IMR-90 (cell line): ENCODE data around the gene SCN4A. TPM values are rescaled to one million over a fixed set of nuclear protein-coding genes. Genes with fewer than 3 reads are reported as not detected.

Experiments
- ATAC-seq: fragments of 200-7000 bp; cut with Tn5 transposase; 2 replicates; pipeline ENCODE4 v1.9.1; 2020; ENCODE audit warnings: low read depth, mild to moderate bottlenecking, moderate library complexity
- BruUV-seq: library from RNA; stranded (reverse); fragments of 400-500 nt; replicated peaks from 2 replicates; lab custom pipeline; 2021; lab: Mats Ljungman, UMichigan
- CTCF ChIA-PET: fragments of 300-600 bp; formaldehyde crosslinking; extraction: SDS; loops from one replicate; lab custom pipeline; 2021; ENCODE audit warnings: antibody characterized with exemption; lab: Yijun Ruan, JAX
- POLR2A ChIA-PET: fragments of 300-600 bp; sonication (Branson Sonifier 250); formaldehyde crosslinking; loops from one replicate; lab custom pipeline; 2022; ENCODE audit warnings: antibody characterized with exemption; ENCODE audit not compliant: unreplicated experiment; lab: Charles Lee
- DNase-seq: peaks from one replicate; pipeline ENCODE4 v3.0.0; 2013
- H2AFZ ChIP-seq: replicated peaks from 2 replicates; pipeline ENCODE3; 2013; ENCODE audit warnings: low read length, mild to moderate bottlenecking; ENCODE audit not compliant: poor library complexity
- H2AK5ac ChIP-seq: 2 replicates; pipeline ENCODE4 v1.6.1; 2013; ENCODE audit warnings: low read depth, low read length, inconsistent platforms
- H2AK9ac ChIP-seq: replicated peaks from 2 replicates; pipeline ENCODE3; 2013; ENCODE audit warnings: mild to moderate bottlenecking, low read depth, low read length, moderate library complexity; ENCODE audit not compliant: poor library complexity
- H2BK120ac ChIP-seq: 2 replicates; pipeline ENCODE4 v1.6.1; 2013; ENCODE audit warnings: low read depth, low read length, inconsistent platforms
- H2BK15ac ChIP-seq: 3 replicates; pipeline ENCODE4 v1.6.1; 2013; ENCODE audit warnings: low read depth, low read length, inconsistent platforms
- H2BK20ac ChIP-seq: 2 replicates; pipeline ENCODE4 v1.6.1; 2013; ENCODE audit warnings: low read depth, mild to moderate bottlenecking, inconsistent platforms, low read length, moderate library complexity
- H2BK5ac ChIP-seq: 2 replicates; pipeline ENCODE4 v1.6.1; 2013; ENCODE audit warnings: mild to moderate bottlenecking, low read depth, low read length, inconsistent platforms; ENCODE audit not compliant: poor library complexity, severe bottlenecking
- H3K14ac ChIP-seq: replicated peaks from 2 replicates; pipeline ENCODE4 v1.6.1; 2013; ENCODE audit warnings: low read depth, low read length, inconsistent platforms
- H3K18ac ChIP-seq: 2 replicates; pipeline ENCODE4 v1.6.1; 2013; ENCODE audit warnings: low read depth, low read length, control low read depth
- H3K23ac ChIP-seq: 2 replicates; pipeline ENCODE4 v1.6.1; 2013; ENCODE audit warnings: low read depth, low read length, inconsistent platforms
- H3K27ac ChIP-seq: 2 replicates; pipeline ENCODE4 v1.5.1; 2013; ENCODE audit warnings: mild to moderate bottlenecking, control low read depth, low read length; ENCODE audit not compliant: insufficient read depth
- H3K27me3 ChIP-seq: 2 replicates; pipeline ENCODE4 v1.6.1; 2013; ENCODE audit warnings: low read length; ENCODE audit not compliant: control insufficient read depth, insufficient read depth
- H3K36me3 ChIP-seq: 2 replicates; pipeline ENCODE4 v1.6.1; 2013; ENCODE audit warnings: low read length, mixed read lengths; ENCODE audit not compliant: control insufficient read depth, insufficient read depth
- H3K4ac ChIP-seq: 2 replicates; pipeline ENCODE4 v1.6.1; 2013; ENCODE audit warnings: low read depth, low read length, inconsistent platforms
- H3K4me1 ChIP-seq: 2 replicates; pipeline ENCODE4 v1.6.1; 2013; ENCODE audit warnings: low read length, mixed read lengths; ENCODE audit not compliant: control insufficient read depth, insufficient read depth
- H3K4me2 ChIP-seq: 2 replicates; pipeline ENCODE4 v1.6.1; 2013; ENCODE audit warnings: low read depth, mild to moderate bottlenecking, control low read depth, low read length, moderate library complexity
- H3K4me3 ChIP-seq: 2 replicates; pipeline ENCODE4 v1.5.1; 2013; ENCODE audit warnings: low read depth, mild to moderate bottlenecking, control low read depth, low read length, moderate library complexity; ENCODE audit not compliant: insufficient read depth
- H3K56ac ChIP-seq: 2 replicates; pipeline ENCODE4 v1.6.1; 2013; ENCODE audit warnings: low read length, inconsistent platforms; ENCODE audit not compliant: insufficient read depth; ENCODE audit errors: extremely low read depth
- H3K79me1 ChIP-seq, 2 experiments: 2 replicates each; pipeline ENCODE4 v1.6.1; 2013; ENCODE audit warnings: low read length in 2 of 2, inconsistent platforms in 1 of 2, low read depth in 1 of 2
- H3K9ac ChIP-seq: 2 replicates; pipeline ENCODE4 v1.6.1; 2013; ENCODE audit warnings: low read depth, low read length, control low read depth
- H3K9me1 ChIP-seq: 2 replicates; pipeline ENCODE4 v1.6.1; 2013; ENCODE audit warnings: low read length, inconsistent platforms; ENCODE audit not compliant: insufficient read depth
- H3K9me3 ChIP-seq: 2 replicates; pipeline ENCODE4 v1.6.1; 2013; ENCODE audit warnings: low read length; ENCODE audit not compliant: control insufficient read depth, insufficient read depth
- H4K20me1 ChIP-seq: 2 replicates; pipeline ENCODE4 v1.6.1; 2013; ENCODE audit warnings: low read length, inconsistent platforms; ENCODE audit not compliant: insufficient read depth
- H4K5ac ChIP-seq: 2 replicates; pipeline ENCODE4 v1.6.1; 2013; ENCODE audit warnings: mild to moderate bottlenecking, low read depth, low read length, control low read depth
- H4K8ac ChIP-seq, 2 experiments: 2 replicates each; pipeline ENCODE4 v1.6.1; 2013; ENCODE audit warnings: low read depth in 2 of 2, low read length in 2 of 2, control low read depth in 1 of 2, inconsistent platforms in 1 of 2
- H4K91ac ChIP-seq: 2 replicates; pipeline ENCODE4 v1.6.1; 2013; ENCODE audit warnings: low read depth, low read length, inconsistent platforms; ENCODE audit not compliant: insufficient read depth
- FOS ChIP-seq: fragments of 150-350 bp; IDR thresholded peaks from 2 replicates; pipeline ENCODE4 v1.6.1; 2016; ENCODE audit warnings: low read depth, low read length
- RAD21 ChIP-seq: IDR thresholded peaks from 2 replicates; pipeline ENCODE4 v1.6.1; 2012; ENCODE audit warnings: low read length, improper control_type of control experiment
- RCOR1 ChIP-seq: IDR thresholded peaks from 2 replicates; pipeline ENCODE4 v1.6.1; 2012; ENCODE audit warnings: mild to moderate bottlenecking, low read length, improper control_type of control experiment; ENCODE audit not compliant: insufficient replicate concordance
- WGBS, 2 experiments: methylation state at CpG; one replicate each; pipeline versions ENCODE4 v1.1.5 to v1.1.7; 2013; ENCODE audit warnings: missing lambda C conversion rate in 2 of 2; ENCODE audit not compliant: insufficient read length in 1 of 2; ENCODE audit errors: extremely low coverage in 2 of 2; 5-methylcytosine and 5-hydroxymethylcytosine counted together
- dilution Hi-C: fragments of 300-500 bp; cut with HindIII; formaldehyde crosslinking; loops from one replicate; pipeline ENCODE4 v1.14.3; 2018; ENCODE audit warnings: low sequenced_read_pairs; ENCODE audit not compliant: unreplicated experiment
- in situ Hi-C: fragments of 300-500 bp; cut with MboI; formaldehyde crosslinking; loops from 3 replicates; pipeline ENCODE4 v1.14.3; 2019; ENCODE audit warnings: low sequenced_read_pairs, inconsistent platforms, mixed read lengths
- intact Hi-C: fragments of 100-400 bp; cut with micrococcal nuclease; formaldehyde crosslinking; loops from 2 replicates; pipeline ENCODE4 v1.10.0; 2022
- polyA plus RNA-seq, 3 experiments: library from polyadenylated mRNA; depleted of rRNA; stranded (reverse); fragments of >200 nt; gene quantifications; 2 replicates each; pipeline ENCODE4 v1.2.3, GENCODE V29; 2012; ENCODE audit warnings: low replicate concordance in 1 of 3
- total RNA-seq: library from RNA; depleted of rRNA; stranded (reverse); fragments of >200 nt; gene quantifications from 2 replicates; pipeline ENCODE4 v1.2.3, GENCODE V29; 2012

The SCN4A gene
- total and polyA plus RNA-seq, 2 of the 4 experiments (the other 2 are of a cell fraction), result not detected

DNA sequence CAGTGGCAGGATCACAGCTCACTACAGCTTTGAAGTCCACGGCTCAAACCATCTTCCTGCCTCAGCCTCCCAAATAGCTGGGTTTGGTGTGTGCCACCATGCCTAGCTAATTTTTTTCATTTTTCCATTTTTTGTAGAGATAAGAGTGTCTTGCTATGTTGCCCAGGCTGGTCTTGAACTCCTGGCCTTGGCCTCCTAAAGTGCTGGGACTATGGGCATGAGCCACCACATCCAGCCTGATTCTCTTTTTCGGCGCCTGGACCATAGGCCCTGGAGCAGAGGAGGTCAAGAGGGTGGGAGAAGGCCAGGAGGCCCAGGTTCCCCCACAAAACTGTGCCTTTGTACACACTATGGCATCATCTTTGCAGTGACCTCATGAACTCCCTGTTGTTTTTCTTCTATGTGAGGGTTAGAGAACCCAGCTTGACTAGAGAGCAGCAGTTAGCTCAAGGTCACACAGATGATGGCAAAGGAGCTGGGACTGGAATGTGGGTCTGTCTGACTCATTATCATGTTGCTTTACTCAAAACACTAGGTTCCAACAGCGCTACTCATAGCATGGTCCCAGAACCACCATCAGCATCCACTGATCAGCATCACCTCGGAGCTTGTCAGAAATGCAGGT is 16.3 kb downstream of the SCN4A start:
- Histone ChIP-seq H3K27me3 (peaks cover 16% of the 10 kb centered on the region), H4K5ac (no peak overlapping the region), H3K36me3 (no peaks in the 10 kb centered on the region), H3K4me3 (no peak overlapping the region), H3K18ac (no peak overlapping the region), H4K8ac (no peak overlapping the region), H2BK120ac (no peak overlapping the region), H3K14ac (no peak overlapping the region), H3K23ac (no peak overlapping the region), H2AK5ac (no peak overlapping the region; the same call in 1 of the 2 replicates), H3K9me3 (no peaks in the 10 kb centered on the region), H4K20me1 (no peaks in the 10 kb centered on the region; the same call in 1 of the 2 replicates), H4K91ac (no peak overlapping the region), H3K56ac (no peak overlapping the region), H3K9ac (no peak overlapping the region), H2BK5ac (no peak overlapping the region), H3K4me1 (0 out of 2 replicates have a peak, but pooled peaks cover 2% of the 10 kb centered on the region), H3K79me1 (no peaks in the 10 kb centered on the region), H3K9me1 (peaks cover 7% of the 10 kb centered on the region), H2BK20ac (no peak overlapping the region), H3K27ac (no peak overlapping the region), H2BK15ac (no peak overlapping the region), H2AFZ (peak overlapping the region; percentile 50), H3K4me2 (no peak overlapping the region), H2AK9ac (no peak overlapping the region), H3K4ac (no peak overlapping the region)
- TF ChIP-seq RCOR1 (peak; percentile 24), FOS (0 out of 2 replicates have a peak, but pooled peaks have one; percentile 27), RAD21 (no peak)
- in situ Hi-C loops, result no loop called here
- BruUV-seq, result no TSS peak
- CTCF ChIA-PET, result interaction anchor here (0.9 to 1.2 kb wide), 2 partner anchors 10 to 12 kb away, joined by 3 to 7 read pairs; no protein-coding TSS in a partner anchor
- no CpG with 5 or more reads among the region's 5 CpGs for WGBS, 2 experiments
- intact Hi-C loops, result no loop called here
- dilution Hi-C loops, result no loop called here
- ATAC-seq, result peak; percentile 93
- DNase-seq, result peak; percentile 74
- POLR2A ChIA-PET, result no interaction called here
